SK-N-SH (cell line): ENCODE results near the gene TAOK2.

Experiments used
- CTCF ChIP-seq: fragments of 200-600 bp; sonication (generic); IDR thresholded peaks from 2 replicates; pipeline ENCODE4 v1.6.1; 2017; ENCODE audit warnings: antibody characterized with exemption, mild to moderate bottlenecking, moderate library complexity
- JUND ChIP-seq: IDR thresholded peaks from 2 replicates; pipeline ENCODE4 v1.4.0; 2012
- MAX ChIP-seq: IDR thresholded peaks from 2 replicates; pipeline ENCODE4 v1.4.0; 2012; ENCODE audit warnings: low read depth
- POLR2AphosphoS5 ChIP-seq: IDR thresholded peaks from 2 replicates; pipeline ENCODE4 v1.6.1; 2012; ENCODE audit warnings: low read depth, low read length
- RAD21 ChIP-seq: IDR thresholded peaks from 2 replicates; pipeline ENCODE4 v1.6.1; 2012; ENCODE audit warnings: mild to moderate bottlenecking, low read length
- SIN3A ChIP-seq: IDR thresholded peaks from 2 replicates; pipeline ENCODE4 v1.6.1; 2012; ENCODE audit warnings: low read depth, mild to moderate bottlenecking, low read length, moderate library complexity, borderline replicate concordance
- USF2 ChIP-seq: fragments of 150-350 bp; IDR thresholded peaks from 2 replicates; pipeline ENCODE4 v1.6.1; 2017; ENCODE audit warnings: antibody characterized with exemption, low read length, low read depth, borderline replicate concordance
- YY1 ChIP-seq: IDR thresholded peaks from 2 replicates; pipeline ENCODE4 v1.4.0; 2012; ENCODE audit warnings: low read depth, mild to moderate bottlenecking

GRCh38 chr16:29993903-29994599 is 20.4 kb downstream of the TAOK2 start:
- TF ChIP-seq JUND: no peak
- TF ChIP-seq USF2: no peak
- no peak for TF ChIP-seq POLR2AphosphoS5
- TF ChIP-seq CTCF: no peak
- TF ChIP-seq SIN3A: no peak
- no peak for TF ChIP-seq MAX
- TF ChIP-seq YY1: no peak
- TF ChIP-seq RAD21: no peak
